GM12865 (cell line): Measurements from ENCODE around the gene PCP2.

Source experiments
- DNase-seq: peaks from one replicate; pipeline ENCODE4 v3.0.0; 2010; ENCODE audit warnings: low read depth
- H3K4me3 ChIP-seq: 2 replicates; pipeline ENCODE4 v1.5.1; 2011; ENCODE audit warnings: mild to moderate bottlenecking, low read depth, low read length, control low read depth
- CTCF ChIP-seq: IDR thresholded peaks from 2 replicates; pipeline ENCODE4 v1.5.1; 2011; ENCODE audit warnings: low read length, control low read depth, low read depth, inconsistent platforms; ENCODE audit not compliant: insufficient read depth; ENCODE audit errors: missing control alignments

Gene PCP2

GRCh38 chr19:7624810-7625209, 8.7 kb downstream of the PCP2 start:
- TF ChIP-seq CTCF = no peak
- no peak overlapping the region for H3K4me3 ChIP-seq
- no peak for DNase-seq

GRCh38 chr19:7623725-7624603, 9.6 kb downstream of the PCP2 start:
- H3K4me3 ChIP-seq = no peak overlapping the region
- no peak for TF ChIP-seq CTCF
- DNase-seq = no peak

GRCh38 chr19:7622933-7623685, 10.4 kb downstream of the PCP2 start:
- H3K4me3 ChIP-seq = no peak overlapping the region
- no peak for DNase-seq
- no peak for TF ChIP-seq CTCF

- no peak for DNase-seq
- TF ChIP-seq CTCF = no peak
- H3K4me3 ChIP-seq = no peak overlapping the region
These were observed 12.8 kb downstream of the PCP2 start for GRCh38 chr19:7620442-7621412.

GRCh38 chr19:7619671-7620441, 13.7 kb downstream of the PCP2 start:
- no peak overlapping the region for H3K4me3 ChIP-seq
- no peak for DNase-seq
- no peak for TF ChIP-seq CTCF

- TF ChIP-seq CTCF = no peak
- DNase-seq = no peak
- no peak overlapping the region for H3K4me3 ChIP-seq
These were observed 14.6 kb downstream of the PCP2 start for GRCh38 chr19:7618771-7619510.
